H4 (cell line): Measurements from ENCODE around the gene MCF2L2. TPM values are rescaled to one million over a fixed set of nuclear protein-coding genes. Genes with fewer than 3 reads are reported as not detected.

Source experiments
- DNase-seq: peaks from one replicate; pipeline ENCODE4 v3.0.0-alpha.2; 2015; ENCODE audit warnings: low spot score
- total RNA-seq: library from RNA; depleted of rRNA; stranded (reverse); fragments of >200 nt; shearing (Covaris generic); gene quantifications from 2 replicates; pipeline ENCODE4 v1.2.3, GENCODE V29; 2014

The MCF2L2 gene
- total RNA-seq, 1 experiment from 2014 or later: 0.64 TPM

DNA sequence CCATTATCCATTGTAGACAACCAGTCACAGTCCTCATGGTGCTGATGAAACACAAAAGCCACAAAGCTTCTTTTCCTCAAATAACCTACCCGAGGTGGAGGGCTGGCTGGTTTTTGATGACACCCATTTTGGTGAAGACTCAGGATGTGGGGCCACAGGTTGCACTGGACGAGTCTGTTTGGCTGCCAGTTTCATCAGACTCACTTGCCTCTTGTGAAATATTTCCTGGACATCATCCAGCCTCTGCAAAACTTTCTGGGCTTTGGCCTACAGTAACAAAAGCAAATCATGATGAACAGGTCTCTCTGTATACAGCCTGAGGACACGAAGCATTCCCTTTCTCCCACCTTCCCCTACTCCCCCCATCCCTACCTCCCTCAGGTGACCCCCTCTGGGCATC lies 133.2 kb downstream of the MCF2L2 start:
- DNase-seq: peak; percentile 82

GRCh38 chr3:183293966-183294365 lies 134.5 kb downstream of the MCF2L2 start:
- no peak for DNase-seq

- DNase-seq: no peak
These were observed 136.9 kb downstream of the MCF2L2 start for GRCh38 chr3:183291497-183292031.

- DNase-seq: no peak
These were observed 138.2 kb downstream of the MCF2L2 start for GRCh38 chr3:183290216-183290615.

- no peak for DNase-seq
These were observed 140.3 kb downstream of the MCF2L2 start for GRCh38 chr3:183288117-183288516.

GRCh38 chr3:183287301-183287971 lies 141.0 kb downstream of the MCF2L2 start:
- DNase-seq: peak; percentile 88

DNA sequence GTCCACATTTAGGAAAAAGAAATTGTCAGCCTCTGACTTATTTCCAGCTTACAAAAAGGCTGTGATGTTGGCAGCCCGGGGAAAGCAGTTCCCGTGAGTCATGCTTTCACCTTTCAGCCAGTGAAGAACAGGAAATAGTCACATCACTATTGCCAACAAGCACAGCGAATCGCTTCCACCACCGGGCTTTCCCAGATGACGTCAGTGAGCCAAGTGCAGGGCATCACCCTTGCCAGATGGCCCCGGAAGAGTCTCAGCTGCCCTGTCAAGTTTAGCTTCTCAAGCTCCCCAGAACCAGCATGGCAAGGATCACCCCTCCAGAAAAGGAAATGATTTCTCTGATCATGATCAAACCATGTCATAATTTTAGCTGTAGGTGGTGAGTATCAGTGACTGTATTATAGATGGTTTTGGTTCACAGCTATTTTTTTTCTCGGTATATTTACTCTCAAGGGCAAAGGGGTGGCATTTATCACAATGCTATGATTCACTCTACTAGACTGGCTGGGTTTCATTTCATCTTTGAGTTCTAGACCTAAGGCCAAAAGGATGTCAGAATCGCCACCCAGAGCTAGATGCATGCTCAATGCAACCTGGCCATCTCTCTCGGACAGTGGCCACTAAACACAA lies 142.5 kb downstream of the MCF2L2 start:
- peak; percentile 100 for DNase-seq

DNA sequence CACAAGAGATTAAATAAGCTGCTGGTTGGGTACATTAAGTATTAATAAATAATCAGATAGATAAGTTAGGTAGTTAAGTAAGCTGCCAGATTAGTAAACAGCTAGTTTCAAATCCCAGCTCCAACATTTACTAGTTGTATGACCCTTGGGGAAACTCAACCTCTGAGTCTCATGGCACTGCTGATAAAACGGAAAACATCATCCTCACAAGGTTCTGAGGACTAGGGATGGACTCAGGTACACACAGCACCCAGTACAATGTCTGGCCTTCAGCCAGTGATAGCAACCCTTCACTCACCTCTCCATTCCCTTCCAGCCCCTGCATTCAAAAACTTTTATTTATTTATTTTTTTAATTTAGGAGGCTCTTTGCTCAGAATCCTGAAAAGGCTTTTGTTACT lies 143.1 kb downstream of the MCF2L2 start:
- no peak for DNase-seq

GRCh38 chr3:183284570-183284969 lies 143.8 kb downstream of the MCF2L2 start:
- no peak for DNase-seq

DNA sequence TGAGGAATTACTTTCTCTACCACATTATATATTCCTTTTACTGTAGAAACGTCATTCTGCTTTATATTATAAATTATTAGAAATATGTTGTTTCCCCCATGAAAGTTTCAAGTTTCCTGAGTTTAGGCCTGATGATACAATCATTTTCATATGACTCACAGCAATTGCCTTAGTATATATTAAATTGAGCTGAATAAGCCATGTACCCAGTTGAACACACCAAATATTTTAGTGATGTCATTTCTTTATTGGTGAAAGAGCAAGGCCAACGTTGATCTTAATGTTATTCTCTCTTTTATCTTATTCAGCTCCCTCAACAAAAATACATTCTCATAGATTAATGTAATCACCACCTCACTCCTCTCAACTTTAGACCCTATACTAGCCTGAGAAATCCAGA lies 144.5 kb downstream of the MCF2L2 start:
- no peak for DNase-seq

DNA sequence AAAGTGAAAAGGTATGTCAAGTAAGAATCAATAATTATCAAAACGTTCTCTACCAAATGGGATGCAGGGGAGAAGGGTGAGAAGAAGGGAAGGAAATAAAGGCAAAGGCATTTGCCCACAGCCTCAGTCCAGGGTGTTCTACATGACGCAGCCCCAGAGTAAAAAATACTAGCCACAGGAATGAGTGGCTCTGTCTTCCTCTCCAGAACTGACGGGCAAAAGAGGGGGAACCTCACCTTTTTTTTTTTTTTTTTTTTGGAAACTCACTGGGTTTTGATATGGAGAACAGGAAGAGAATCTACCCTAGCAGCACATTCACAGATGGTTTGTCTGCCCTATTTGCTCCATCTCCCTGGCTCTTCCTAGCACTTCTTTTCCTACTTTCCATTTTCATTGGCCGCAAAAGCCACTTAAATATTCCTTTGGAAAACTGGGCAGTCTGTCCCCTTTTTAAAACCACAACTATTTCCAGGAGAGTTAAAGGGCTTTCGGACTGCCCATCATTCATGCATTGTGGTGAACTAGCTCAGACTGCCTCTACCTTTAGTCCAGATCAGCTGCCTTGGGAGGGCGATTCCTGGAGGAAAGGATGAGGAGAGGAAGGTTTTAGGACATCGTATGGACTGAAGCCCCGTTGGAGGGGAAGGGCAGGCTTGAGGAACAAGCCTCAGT lies 147.2 kb downstream of the MCF2L2 start:
- peak; percentile 69 for DNase-seq

DNA sequence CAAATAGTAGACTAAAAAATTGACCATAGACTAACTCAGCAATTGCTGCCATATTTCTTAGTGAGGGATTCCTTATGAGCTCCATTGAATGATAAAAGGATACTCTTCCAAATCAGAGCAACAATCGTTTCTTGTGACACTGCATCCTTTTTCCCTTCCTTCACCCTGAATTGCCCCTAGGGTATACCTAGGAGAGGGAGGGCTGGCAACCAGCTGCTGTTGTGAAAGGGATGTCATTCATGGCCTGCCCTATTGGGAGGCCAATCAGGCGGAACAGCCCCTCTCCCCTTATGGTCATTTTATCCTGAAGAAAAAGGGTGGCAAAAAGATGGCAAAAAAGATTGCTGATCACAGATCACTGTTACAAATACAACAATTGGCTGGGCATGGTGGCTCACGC lies 149.0 kb downstream of the MCF2L2 start:
- no peak for DNase-seq

GRCh38 chr3:183278479-183279088 lies 149.8 kb downstream of the MCF2L2 start:
- DNase-seq: no peak

- DNase-seq: no peak
These were observed 151.2 kb downstream of the MCF2L2 start for GRCh38 chr3:183277260-183277659.

GRCh38 chr3:183275937-183276336 lies 152.5 kb downstream of the MCF2L2 start:
- DNase-seq: no peak

DNA sequence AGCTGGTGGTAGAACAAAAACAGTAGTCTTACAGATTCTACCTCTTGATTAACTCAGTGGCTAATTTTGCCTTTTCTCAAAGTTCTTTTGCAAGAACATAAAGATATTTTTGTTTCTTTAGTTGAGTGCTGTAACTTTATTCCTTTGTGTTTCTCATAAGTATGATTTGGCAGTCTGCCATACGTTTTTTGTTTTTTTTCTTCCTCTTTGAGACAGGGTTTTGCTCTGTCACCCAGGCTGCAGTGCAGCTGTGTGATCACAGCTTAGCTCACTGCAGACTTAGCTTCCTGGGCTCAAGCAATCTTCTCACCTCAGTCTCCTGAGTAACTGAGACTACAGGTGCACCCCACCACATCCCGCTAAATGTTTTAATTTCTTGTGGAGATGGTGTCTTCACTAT lies 153.0 kb downstream of the MCF2L2 start:
- no peak for DNase-seq

DNA sequence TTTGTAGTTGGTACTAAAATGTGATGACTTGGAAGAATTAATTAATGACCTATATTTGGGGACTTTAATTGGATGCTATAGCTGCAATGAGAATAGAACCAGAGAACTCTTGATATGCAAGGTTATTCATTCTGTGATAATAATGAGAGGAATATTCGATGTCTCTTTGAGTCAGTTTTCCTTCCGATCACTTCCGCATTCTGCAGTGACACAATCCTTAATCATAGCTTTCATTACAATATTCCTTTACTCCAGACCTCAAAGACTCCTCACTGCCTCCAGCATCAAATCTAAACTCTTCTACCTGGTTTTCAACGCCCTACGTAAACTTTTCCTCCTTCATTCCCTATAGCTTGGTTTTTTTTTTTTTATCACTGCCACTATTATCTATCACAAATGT lies 153.8 kb downstream of the MCF2L2 start:
- no peak for DNase-seq

DNA sequence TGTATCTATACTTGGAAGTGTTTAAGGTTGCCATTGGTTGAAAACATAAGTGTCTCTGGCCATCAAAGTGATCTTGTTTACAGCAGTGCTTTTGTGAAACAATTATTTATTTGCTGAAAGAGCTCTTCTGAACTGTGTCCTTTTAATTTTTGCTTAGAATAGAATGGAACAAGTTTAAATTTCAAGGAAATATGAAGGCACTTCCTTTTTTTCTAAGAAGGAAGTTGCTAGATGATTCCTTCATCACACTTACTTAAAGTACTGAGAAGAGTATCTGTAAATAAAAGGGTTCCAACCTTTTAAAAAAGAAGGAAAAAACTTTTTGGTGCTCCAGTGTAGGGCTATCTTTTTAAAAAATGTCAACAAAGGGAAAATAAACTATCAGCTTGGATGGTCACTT lies 155.6 kb downstream of the MCF2L2 start:
- no peak for DNase-seq

- DNase-seq: no peak
These were observed 156.3 kb downstream of the MCF2L2 start for GRCh38 chr3:183272142-183272541.

DNA sequence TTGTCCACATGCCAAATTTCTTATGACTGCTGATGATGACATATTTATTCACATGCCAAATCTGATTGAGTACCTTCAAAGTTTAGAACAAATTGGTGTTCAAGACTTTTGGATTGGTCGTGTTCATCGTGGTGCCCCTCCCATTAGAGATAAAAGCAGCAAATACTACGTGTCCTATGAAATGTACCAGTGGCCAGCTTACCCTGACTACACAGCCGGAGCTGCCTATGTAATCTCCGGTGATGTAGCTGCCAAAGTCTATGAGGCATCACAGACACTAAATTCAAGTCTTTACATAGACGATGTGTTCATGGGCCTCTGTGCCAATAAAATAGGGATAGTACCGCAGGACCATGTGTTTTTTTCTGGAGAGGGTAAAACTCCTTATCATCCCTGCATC lies 158.1 kb downstream of the MCF2L2 start:
- DNase-seq: no peak

DNA sequence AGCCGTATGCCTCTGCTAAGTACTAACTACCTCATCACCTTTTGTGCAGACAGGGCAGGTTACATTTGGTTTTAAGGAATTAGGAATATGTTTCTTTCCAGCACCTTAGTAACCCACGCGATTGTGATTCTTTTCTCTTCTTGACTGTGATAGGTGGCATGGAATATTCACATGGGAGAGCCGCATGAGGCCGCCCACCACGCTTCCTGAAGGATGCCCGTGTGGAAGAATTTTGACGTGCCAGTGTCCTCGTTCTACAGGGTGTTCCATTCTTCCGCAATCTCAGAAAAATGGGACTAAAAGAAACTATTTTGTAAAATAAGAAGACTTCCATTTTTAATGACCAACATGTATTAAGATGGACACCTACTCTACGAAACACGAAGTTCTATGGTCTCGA lies 159.1 kb downstream of the MCF2L2 start:
- no peak for DNase-seq

- DNase-seq: no peak
These were observed 160.1 kb downstream of the MCF2L2 start for GRCh38 chr3:183268366-183268765.

GRCh38 chr3:183267140-183267539 lies 161.3 kb downstream of the MCF2L2 start:
- no peak for DNase-seq
